ENCODE data around the gene TRPC4. TPM values are rescaled to one million over a fixed set of nuclear protein-coding genes. Genes with fewer than 3 reads are reported as not detected.

TRPC4 gene
- total RNA-seq, 1 donor from 2014 or later, result not detected

GRCh38 chr13:37709318-37709717, 160.3 kb downstream of the TRPC4 start:
- no peak overlapping the region for H3K4me3 Mint-ChIP-seq (ENCODE audit: unreplicated experiment)
- no peaks in the 10 kb centered on the region for H3K9me3 Mint-ChIP-seq (ENCODE audit: unreplicated experiment)

GRCh38 chr13:37707739-37708500, 161.7 kb downstream of the TRPC4 start:
- Mint-ChIP-seq H3K27me3 (ENCODE audit: unreplicated experiment) (no peaks in the 10 kb centered on the region), H3K36me3 (ENCODE audit: unreplicated experiment) (no peaks in the 10 kb centered on the region), H3K9me3 (ENCODE audit: unreplicated experiment) (no peaks in the 10 kb centered on the region), H3K27ac (ENCODE audit: unreplicated experiment) (no peak overlapping the region), H3K4me1 (ENCODE audit: low read depth, unreplicated experiment) (peaks cover 2% of the 10 kb centered on the region), H3K4me3 (ENCODE audit: unreplicated experiment) (no peak overlapping the region)
- DNase-seq, result no peak
- TF ChIP-seq CTCF (IDR thresholded peaks at IDR 0.05; ENCODE audit: partially characterized antibody, unreplicated experiment), result no peak

More at GRCh38 chr13:37709318-37709717, 160.3 kb downstream of the TRPC4 start:
- Mint-ChIP-seq H3K27ac (ENCODE audit: unreplicated experiment) (no peak overlapping the region), H3K36me3 (ENCODE audit: unreplicated experiment) (no peaks in the 10 kb centered on the region), H3K27me3 (ENCODE audit: unreplicated experiment) (no peaks in the 10 kb centered on the region), H3K4me1 (ENCODE audit: low read depth, unreplicated experiment) (peaks cover 2% of the 10 kb centered on the region)
- no peak for TF ChIP-seq CTCF (IDR thresholded peaks at IDR 0.05; ENCODE audit: partially characterized antibody, unreplicated experiment)
- no peak for DNase-seq

GRCh38 chr13:37706041-37706440, 163.5 kb downstream of the TRPC4 start:
- no peak for TF ChIP-seq CTCF (IDR thresholded peaks at IDR 0.05; ENCODE audit: partially characterized antibody, unreplicated experiment)
- Mint-ChIP-seq H3K4me3 (ENCODE audit: unreplicated experiment) (no peak overlapping the region), H3K27me3 (ENCODE audit: unreplicated experiment) (no peaks in the 10 kb centered on the region), H3K4me1 (ENCODE audit: low read depth, unreplicated experiment) (peaks cover 2% of the 10 kb centered on the region), H3K27ac (ENCODE audit: unreplicated experiment) (no peak overlapping the region), H3K36me3 (ENCODE audit: unreplicated experiment) (no peaks in the 10 kb centered on the region), H3K9me3 (ENCODE audit: unreplicated experiment) (no peaks in the 10 kb centered on the region)
- no peak for DNase-seq

DNA sequence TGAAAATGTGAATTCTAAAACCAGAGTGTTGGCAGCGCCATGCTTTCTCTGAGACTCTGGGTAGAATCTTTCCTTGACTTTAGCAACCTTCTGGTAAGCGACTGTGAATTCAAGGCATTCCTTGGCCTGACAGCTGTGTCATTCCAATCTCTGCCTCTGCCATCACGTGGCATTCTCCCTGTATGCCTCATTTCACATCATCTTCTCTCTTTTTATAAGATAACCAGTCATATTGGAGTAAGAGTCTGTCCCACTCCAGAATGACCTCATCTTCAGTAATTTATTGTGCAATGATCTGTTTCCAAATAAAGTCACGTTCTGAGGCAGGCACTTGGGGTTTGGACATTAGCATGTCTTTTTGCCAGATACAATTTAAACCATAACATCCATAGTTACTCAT, 167.6 kb downstream of the TRPC4 start:
- TF ChIP-seq CTCF (IDR thresholded peaks at IDR 0.05; ENCODE audit: partially characterized antibody, unreplicated experiment), result no peak
- Mint-ChIP-seq H3K4me1 (ENCODE audit: low read depth, unreplicated experiment) (peaks cover 2% of the 10 kb centered on the region), H3K4me3 (ENCODE audit: unreplicated experiment) (no peak overlapping the region), H3K36me3 (ENCODE audit: unreplicated experiment) (no peaks in the 10 kb centered on the region), H3K9me3 (ENCODE audit: unreplicated experiment) (no peaks in the 10 kb centered on the region), H3K27ac (ENCODE audit: unreplicated experiment) (no peak overlapping the region), H3K27me3 (ENCODE audit: unreplicated experiment) (no peaks in the 10 kb centered on the region)
- DNase-seq, result no peak

GRCh38 chr13:37701306-37701705, 168.3 kb downstream of the TRPC4 start:
- no peaks in the 10 kb centered on the region for H3K9me3 Mint-ChIP-seq (ENCODE audit: unreplicated experiment)
- H3K4me3 Mint-ChIP-seq (ENCODE audit: unreplicated experiment), result no peak overlapping the region
- H3K27ac Mint-ChIP-seq (ENCODE audit: unreplicated experiment), result no peak overlapping the region
- H3K36me3 Mint-ChIP-seq (ENCODE audit: unreplicated experiment), result no peaks in the 10 kb centered on the region
- H3K27me3 Mint-ChIP-seq (ENCODE audit: unreplicated experiment), result no peaks in the 10 kb centered on the region
- H3K4me1 Mint-ChIP-seq (ENCODE audit: low read depth, unreplicated experiment), result no peaks in the 10 kb centered on the region
- TF ChIP-seq CTCF (IDR thresholded peaks at IDR 0.05; ENCODE audit: partially characterized antibody, unreplicated experiment), result no peak
- no peak for DNase-seq
